GM19452 (cell line): ENCODE results near the gene MCUR1.
"Not testable (repeated sequence)": the region's sequence is repeated elsewhere in the genome, so short reads cannot be mapped to it uniquely, and the experiment has no call there.

Experiments used
- ATAC-seq: cut with Tn5 transposase; IDR thresholded peaks from one replicate; pipeline ENCODE4 v1.9.1; 2021; ENCODE audit not compliant: unreplicated experiment

Gene MCUR1

GRCh38 chr6:13780162-13780561 lies 34.2 kb downstream of the MCUR1 start:
- not testable (repeated sequence) for ATAC-seq

DNA sequence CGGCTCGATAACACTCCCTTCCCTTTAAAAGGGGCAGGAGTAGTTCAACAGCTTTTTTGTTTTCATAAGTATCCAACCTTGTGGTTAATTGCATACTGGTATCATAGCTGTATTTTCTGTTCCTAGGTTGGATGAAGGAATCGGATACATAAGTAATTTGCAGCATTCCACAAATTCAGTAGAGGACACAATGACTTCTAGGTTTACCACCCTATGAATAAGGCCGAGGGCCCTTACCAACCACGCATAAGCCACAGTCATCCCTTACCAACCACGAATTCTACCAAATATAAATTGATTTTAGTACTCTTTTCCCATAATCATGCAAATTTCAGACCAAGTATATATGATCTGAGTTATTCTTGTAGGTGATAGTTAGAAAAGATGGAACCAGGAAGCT lies 36.3 kb downstream of the MCUR1 start:
- ATAC-seq: no peak

GRCh38 chr6:13776602-13777001 lies 37.8 kb downstream of the MCUR1 start:
- no peak for ATAC-seq

DNA sequence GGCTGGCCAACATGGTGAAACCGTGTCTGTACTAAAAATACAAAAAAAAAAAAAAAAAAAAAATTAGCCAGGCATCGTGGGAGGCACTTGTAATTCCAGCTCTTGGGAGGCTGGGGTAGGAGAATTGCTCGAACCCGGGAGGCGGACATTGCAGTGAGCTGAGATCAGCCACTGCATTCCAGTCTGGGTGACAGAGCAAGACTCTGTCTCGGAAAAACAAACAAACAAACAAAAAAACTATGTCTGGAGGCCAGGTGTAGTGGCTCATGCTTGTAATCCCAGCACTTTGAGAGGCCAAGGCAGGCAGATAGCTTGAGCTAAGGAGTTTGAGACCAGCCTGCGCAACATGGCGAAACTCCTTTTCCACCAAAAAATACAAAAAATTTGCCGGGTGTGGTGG lies 38.9 kb downstream of the MCUR1 start:
- ATAC-seq: not testable (repeated sequence)

DNA sequence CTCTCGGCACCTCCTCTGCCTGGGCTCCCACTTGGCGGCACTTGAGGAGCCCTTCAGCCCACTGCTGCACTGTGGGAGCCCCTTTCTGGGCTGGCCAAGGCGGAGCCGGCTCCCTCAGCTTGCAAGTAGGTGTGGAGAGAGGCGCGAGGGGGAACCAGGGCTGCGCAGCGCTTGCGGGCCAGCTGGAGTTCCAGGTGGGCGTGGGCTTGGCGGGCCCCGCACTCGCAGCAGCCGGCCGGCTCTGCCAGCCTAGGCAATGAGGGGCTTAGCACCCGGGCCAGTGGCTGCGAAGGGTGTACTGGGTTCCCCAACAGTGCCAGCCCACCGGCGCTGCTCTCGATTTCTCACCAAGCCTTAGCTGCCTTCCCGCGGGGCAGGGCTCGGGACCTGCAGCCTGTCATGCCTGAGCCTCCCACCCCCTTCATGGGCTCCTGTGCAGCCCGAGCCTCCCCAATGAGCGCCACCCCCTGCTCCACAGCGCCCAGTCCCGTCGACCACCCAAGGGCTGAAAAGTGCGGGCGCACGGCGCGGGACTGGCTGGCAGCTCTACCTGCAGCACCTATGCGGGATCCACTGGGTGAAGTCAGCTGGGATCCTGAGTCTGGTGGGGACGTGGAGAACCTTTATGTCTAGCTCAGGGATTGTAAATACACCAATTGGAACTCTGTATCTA lies 41.9 kb downstream of the MCUR1 start:
- not testable (repeated sequence) for ATAC-seq

DNA sequence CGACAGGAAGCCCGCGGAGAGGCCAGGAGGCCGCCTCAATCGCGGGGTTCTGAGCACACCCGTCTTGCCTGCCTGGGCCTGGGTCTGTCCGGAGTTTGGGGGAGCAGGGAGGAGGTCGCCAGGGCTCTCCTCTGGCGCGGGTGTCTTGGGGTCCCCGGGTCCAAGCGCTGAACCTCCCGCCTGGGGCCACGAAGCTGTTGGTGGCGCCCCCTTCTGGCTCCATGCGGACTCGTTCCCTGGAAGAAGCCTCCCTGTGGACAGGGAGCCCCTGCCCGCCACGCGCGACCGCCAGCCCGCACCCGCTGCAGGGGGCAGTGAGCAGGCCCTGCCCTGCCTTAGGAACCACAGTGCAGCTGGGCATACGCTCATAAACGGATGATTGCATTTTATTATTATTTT lies 44.7 kb downstream of the MCUR1 start:
- ATAC-seq: no peak

GRCh38 chr6:13769034-13769654 lies 45.2 kb downstream of the MCUR1 start:
- ATAC-seq: no peak

DNA sequence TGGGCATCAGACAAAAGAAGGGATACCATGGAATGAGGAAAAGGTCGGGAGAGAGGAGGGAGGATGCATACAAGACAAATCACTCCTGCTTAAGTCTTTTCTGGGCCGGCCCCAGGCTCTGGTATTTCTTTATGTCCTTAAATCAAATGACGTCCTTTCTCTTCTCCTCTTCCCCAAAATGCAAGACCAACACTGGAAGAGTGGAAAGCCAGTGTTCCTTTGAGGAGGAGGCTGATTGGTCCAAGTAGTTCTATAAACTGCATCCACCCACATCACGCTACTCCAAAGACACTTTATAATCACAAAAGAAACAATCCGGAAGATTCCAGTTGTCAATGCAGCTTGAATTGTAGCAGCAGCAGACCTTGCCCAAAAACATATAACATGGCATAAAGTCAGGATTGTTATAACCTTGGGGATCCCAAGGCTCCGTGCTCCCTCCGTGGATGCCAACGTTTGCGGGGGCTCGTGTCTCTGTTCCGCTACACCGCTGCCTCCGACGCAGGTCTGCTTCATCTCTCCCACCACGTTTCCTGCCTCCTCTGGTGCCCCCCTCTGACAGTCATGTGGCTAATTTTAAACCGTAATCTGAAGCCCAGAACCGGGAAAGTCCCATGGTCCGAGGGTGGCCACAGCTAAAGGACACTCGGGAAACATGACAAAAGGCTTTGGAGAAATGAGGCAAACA lies 47.1 kb downstream of the MCUR1 start:
- ATAC-seq: no peak

GRCh38 chr6:13766201-13766634 lies 48.1 kb downstream of the MCUR1 start:
- ATAC-seq: no peak

- no peak for ATAC-seq
These were observed 48.8 kb downstream of the MCUR1 start for GRCh38 chr6:13765570-13765969.

DNA sequence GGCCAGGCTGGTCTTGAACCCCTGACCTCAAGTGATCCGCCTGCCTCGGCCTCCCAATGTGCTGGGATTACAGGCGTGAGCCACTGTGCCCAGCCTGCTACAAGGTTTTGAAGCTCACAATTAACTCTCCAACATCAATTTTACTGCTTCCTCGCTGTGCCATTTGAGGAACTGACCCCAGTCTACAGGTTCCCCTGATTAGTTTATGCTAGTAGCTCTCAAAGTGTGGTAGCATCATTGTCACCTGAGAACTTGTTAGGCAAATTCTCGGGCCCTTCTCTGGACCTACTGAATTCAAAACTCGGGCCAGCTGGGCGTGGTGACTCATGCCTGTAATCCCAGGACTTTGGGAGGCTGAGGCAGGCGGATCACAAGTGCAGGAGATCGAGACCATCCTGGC lies 49.4 kb downstream of the MCUR1 start:
- ATAC-seq: no peak

DNA sequence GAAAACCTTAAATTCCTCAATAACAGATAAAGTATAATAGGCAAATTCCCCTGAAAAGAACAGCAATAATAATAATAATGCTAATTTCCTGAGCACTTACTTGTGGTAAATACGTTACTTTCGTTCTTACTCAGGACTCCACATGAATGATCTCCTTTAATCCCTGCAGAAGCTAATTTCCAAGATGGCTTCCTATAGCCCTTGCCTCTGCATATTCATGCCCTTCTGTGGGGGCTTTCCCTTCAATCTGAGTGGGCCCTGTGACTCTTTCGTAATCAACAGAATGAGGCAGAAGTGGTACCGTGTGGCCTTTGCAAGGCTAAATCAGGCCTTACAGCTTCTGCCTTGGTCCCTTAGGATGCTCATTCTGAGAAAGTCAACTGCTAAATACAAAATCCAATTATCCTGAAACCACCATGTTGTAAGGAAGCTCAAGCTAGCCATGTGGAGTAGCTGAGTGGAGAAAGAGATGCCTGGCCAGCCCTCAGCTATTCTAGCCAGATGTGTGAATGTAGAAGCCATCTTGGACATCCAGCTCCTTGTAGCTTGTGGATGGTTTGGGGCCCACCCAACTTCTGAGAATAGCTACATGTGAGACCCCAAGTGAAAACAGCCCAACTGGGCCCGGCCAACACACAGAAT lies 50.5 kb downstream of the MCUR1 start:
- ATAC-seq: peak; percentile 45

GRCh38 chr6:13762611-13763441 lies 51.5 kb downstream of the MCUR1 start:
- ATAC-seq: no peak

GRCh38 chr6:13761361-13762036 lies 52.9 kb downstream of the MCUR1 start:
- ATAC-seq: no peak

GRCh38 chr6:13760307-13761304 lies 53.8 kb downstream of the MCUR1 start:
- ATAC-seq: no peak

DNA sequence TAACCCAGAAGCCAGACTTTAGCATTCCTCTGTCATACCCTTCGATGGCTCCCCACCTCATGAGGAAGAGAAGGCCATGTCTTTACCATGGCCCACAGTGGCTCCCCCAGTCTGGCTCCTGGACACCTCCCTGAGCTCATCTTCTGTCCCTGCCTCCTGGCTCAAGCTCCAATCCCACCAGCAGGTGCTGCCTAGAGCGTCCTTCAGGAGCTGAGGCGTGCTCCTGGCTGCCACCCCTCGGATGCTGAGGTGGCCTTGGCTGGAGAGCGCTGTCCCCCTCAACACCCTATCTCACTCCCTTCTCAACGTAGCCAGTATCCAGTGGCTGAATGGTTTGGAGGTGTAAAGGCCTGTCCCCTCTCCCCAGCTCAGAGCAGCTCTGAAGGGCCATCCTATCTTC lies 55.3 kb downstream of the MCUR1 start:
- no peak for ATAC-seq

DNA sequence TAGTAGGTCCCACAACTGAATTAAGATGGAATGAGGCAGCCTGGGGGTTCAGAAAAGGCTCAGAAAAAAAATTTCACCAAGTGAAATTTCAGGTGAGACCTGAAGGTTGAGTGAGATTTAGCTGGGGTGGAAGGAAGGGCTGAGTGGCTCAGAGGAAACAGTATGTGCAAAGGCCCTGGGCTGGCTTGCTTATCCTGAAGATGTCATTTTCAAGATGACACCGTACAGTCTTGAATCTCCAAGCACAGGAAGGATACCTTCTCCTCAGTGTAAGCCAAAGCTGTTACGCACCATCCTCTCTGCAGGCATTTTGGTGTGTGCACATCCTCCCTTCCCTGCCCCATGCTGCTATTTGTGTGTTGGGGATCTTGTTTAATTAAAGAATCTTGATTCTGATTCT lies 59.7 kb downstream of the MCUR1 start:
- no peak for ATAC-seq

- ATAC-seq: no peak
These were observed 70.6 kb downstream of the MCUR1 start for GRCh38 chr6:13743736-13744127.
